ENCODE data around the gene FOXRED1.

DNA sequence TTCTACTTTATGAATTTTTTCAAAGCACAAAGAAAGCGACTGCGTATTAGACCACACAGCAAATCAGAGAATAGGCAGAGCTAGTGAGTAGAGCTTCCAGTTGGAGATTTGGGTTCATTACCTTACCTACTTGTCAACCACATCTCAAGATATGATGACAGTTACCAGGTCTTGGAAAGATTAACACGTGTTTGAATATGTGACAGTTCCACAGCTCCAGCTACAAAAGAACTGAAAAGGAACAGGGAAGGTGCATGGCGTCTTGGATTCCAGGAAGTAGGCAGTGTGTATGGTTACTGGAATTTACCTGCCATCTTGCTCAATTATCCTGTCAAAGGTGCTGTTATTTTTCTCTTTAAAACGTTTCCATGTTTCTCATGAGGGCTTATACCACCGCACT, 19.3 kb downstream of the FOXRED1 start:
- no peak for TF ChIP-seq CEBPB (IDR thresholded peaks at IDR 0.05; ENCODE audit: low read depth, low read length)
- TF ChIP-seq, protein P1, sequence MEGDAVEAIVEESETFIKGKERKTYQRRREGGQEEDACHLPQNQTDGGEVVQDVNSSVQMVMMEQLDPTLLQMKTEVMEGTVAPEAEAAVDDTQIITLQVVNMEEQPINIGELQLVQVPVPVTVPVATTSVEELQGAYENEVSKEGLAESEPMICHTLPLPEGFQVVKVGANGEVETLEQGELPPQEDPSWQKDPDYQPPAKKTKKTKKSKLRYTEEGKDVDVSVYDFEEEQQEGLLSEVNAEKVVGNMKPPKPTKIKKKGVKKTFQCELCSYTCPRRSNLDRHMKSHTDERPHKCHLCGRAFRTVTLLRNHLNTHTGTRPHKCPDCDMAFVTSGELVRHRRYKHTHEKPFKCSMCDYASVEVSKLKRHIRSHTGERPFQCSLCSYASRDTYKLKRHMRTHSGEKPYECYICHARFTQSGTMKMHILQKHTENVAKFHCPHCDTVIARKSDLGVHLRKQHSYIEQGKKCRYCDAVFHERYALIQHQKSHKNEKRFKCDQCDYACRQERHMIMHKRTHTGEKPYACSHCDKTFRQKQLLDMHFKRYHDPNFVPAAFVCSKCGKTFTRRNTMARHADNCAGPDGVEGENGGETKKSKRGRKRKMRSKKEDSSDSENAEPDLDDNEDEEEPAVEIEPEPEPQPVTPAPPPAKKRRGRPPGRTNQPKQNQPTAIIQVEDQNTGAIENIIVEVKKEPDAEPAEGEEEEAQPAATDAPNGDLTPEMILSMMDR (conservative IDR thresholded peaks at IDR 0.05; ENCODE audit: low read depth, low read length): no peak
- no peak for TF ChIP-seq POLR2A (IDR thresholded peaks at IDR 0.05; ENCODE audit: low read depth, low read length)
- no peak for TF ChIP-seq MAZ (IDR thresholded peaks at IDR 0.05; ENCODE audit: borderline replicate concordance, low read depth, low read length)

Measured in IMR-90 (cell line).